Neural cell (in vitro differentiated cells): ENCODE measurements around the gene CYP2A6.
"Not testable (repeated sequence)": the region's sequence is repeated elsewhere in the genome, so short reads cannot be mapped to it uniquely, and the experiment has no call there.

Experiments used
- EP300 ChIP-seq: fragments of 450-650 bp; conservative IDR thresholded peaks from 2 replicates; pipeline ENCODE4 v1.6.1; 2014; ENCODE audit warnings: antibody characterized with exemption, mild to moderate bottlenecking, moderate library complexity; ENCODE audit not compliant: poor library complexity, severe bottlenecking
- EZH2 ChIP-seq: fragments of 200-600, 300-800 bp; shearing (Covaris generic), sonication (generic); IDR thresholded peaks from 2 replicates; pipeline ENCODE4 v1.6.1; 2014; ENCODE audit warnings: antibody characterized with exemption, low read length, borderline replicate concordance, mild to moderate bottlenecking; ENCODE audit not compliant: insufficient read depth, poor library complexity, severe bottlenecking
- MXI1 ChIP-seq: fragments of 450-650 bp; conservative IDR thresholded peaks from 2 replicates; pipeline ENCODE4 v1.6.1; 2014; ENCODE audit warnings: antibody characterized with exemption, mild to moderate bottlenecking; ENCODE audit not compliant: poor library complexity, severe bottlenecking
- POLR2AphosphoS5 ChIP-seq: IDR thresholded peaks from 2 replicates; pipeline ENCODE4 v1.6.1; 2012
- RAD21 ChIP-seq: fragments of 450-650 bp; conservative IDR thresholded peaks from 2 replicates; pipeline ENCODE4 v1.6.1; 2014; ENCODE audit warnings: antibody characterized with exemption, mild to moderate bottlenecking, moderate library complexity
- SMC3 ChIP-seq: fragments of 450-650 bp; conservative IDR thresholded peaks from 2 replicates; pipeline ENCODE4 v1.6.1; 2014; ENCODE audit warnings: antibody characterized with exemption, mild to moderate bottlenecking, moderate library complexity; ENCODE audit not compliant: poor library complexity
- TF ChIP-seq, protein P1 (sequence below): fragments of 450-650 bp; IDR thresholded peaks from 2 replicates; pipeline ENCODE4 v1.5.1; 2014; ENCODE audit warnings: antibody characterized with exemption, mild to moderate bottlenecking, moderate library complexity; ENCODE audit not compliant: poor library complexity, severe bottlenecking

DNA sequence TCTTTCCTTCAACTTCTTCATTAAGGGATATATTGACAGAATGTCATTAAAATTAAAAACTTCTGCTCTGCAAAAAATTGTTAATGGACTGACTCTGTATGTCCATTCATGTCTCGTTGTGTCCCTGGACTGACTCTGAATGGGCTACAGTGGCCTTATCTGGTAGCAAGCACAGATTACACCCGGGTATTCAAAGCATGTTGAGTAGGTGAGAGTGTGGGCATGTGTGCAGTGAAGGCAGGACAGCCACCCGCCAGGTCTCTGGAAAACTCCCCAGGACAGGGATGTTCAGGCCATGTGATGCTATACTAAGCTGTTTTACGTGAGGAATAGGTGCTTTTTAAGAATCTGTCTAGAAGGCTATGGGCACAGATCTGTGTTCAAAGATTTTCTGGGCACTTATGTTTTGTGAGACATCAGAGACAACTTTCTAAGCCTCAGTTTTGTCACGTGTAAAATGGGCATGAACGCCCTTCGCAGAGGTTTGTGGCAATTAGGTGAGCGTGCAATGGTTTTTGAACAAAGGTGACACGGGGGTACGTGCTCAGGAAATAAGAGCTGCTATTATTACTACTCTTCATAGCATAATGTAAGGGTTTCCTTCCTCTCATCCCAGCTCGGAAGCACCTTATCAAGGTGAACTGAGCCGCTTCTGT is 7.1 kb downstream of the CYP2A6 start:
- TF ChIP-seq, protein P1, sequence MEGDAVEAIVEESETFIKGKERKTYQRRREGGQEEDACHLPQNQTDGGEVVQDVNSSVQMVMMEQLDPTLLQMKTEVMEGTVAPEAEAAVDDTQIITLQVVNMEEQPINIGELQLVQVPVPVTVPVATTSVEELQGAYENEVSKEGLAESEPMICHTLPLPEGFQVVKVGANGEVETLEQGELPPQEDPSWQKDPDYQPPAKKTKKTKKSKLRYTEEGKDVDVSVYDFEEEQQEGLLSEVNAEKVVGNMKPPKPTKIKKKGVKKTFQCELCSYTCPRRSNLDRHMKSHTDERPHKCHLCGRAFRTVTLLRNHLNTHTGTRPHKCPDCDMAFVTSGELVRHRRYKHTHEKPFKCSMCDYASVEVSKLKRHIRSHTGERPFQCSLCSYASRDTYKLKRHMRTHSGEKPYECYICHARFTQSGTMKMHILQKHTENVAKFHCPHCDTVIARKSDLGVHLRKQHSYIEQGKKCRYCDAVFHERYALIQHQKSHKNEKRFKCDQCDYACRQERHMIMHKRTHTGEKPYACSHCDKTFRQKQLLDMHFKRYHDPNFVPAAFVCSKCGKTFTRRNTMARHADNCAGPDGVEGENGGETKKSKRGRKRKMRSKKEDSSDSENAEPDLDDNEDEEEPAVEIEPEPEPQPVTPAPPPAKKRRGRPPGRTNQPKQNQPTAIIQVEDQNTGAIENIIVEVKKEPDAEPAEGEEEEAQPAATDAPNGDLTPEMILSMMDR = not testable (repeated sequence)
- TF ChIP-seq RAD21, MXI1, EP300, POLR2AphosphoS5, SMC3, EZH2: not testable (repeated sequence)
